Measurements from ENCODE around the gene RMND5B. TPM values are rescaled to one million over a fixed set of nuclear protein-coding genes. Genes with fewer than 3 reads are reported as not detected.

Gene RMND5B
- total and polyA plus RNA-seq, 2 of the 13 experiments (the other 11 are each of a cell fraction or from before 2014, with no cell fraction given), result 18.6 to 20.4 TPM

GRCh38 chr5:178125253-178125906, 5.4 kb upstream of the RMND5B start:
- no peak for FAIRE-seq
- peaks cover 7 to 30% of the 10 kb centered on the region in 2 experiments; a peak in 4 of 5 replicates for H3K27me3 ChIP-seq (ENCODE audit: control insufficient read depth in 1 of 2, insufficient read depth in 2 of 2, low read length in 2 of 2)
- no peak overlapping the region for H3K4me3 ChIP-seq (replicated peaks in 1 of 3; ENCODE audit: insufficient read depth in 1 of 3, low read depth in 2 of 3, low read length in 3 of 3)
- H3K4me2 ChIP-seq (ENCODE audit: low read depth, low read length), result no peak overlapping the region
- no peaks in the 10 kb centered on the region for H3K9me3 ChIP-seq (ENCODE audit: low read length)
- BruUV-seq (replicated peaks), result no TSS peak
- CTCF ChIA-PET (ENCODE audit: low intra/inter-chr PET ratio, low total read pairs), result no interaction called here
- peaks cover 12% of the 10 kb centered on the region; the same call in 1 of the 2 replicates for H3K4me1 ChIP-seq (ENCODE audit: insufficient read depth, low read length)
- H3K27ac ChIP-seq (ENCODE audit: extremely low read length, insufficient read depth, low read length), result no peak overlapping the region
- in situ Hi-C loops (cut with HindIII; ENCODE audit: extremely low pct_ligation_motif_present, low pct_unique_long_range_greater_than_20kb), result no loop called here
- TF ChIP-seq PATZ1 (CRISPR knock-in tag; IDR thresholded peaks at IDR 0.05) (no peak), DPF2 (CRISPR knock-in tag; IDR thresholded peaks at IDR 0.05; ENCODE audit: borderline replicate concordance, low read depth) (no peak), NCOR1 (IDR thresholded peaks at IDR 0.05; ENCODE audit: borderline replicate concordance, low read length) (no peak), ZNF607 (CRISPR knock-in tag; IDR thresholded peaks at IDR 0.05; ENCODE audit: borderline replicate concordance) (no peak), ZBTB33 (CRISPR knock-in tag; IDR thresholded peaks at IDR 0.05) (no peak), ZNF253 (CRISPR knock-in tag; IDR thresholded peaks at IDR 0.05; ENCODE audit: borderline replicate concordance) (no peak), ZZZ3 (CRISPR knock-in tag; IDR thresholded peaks at IDR 0.05; ENCODE audit: borderline replicate concordance) (no peak)
- no peaks in the 10 kb centered on the region for H4K20me1 ChIP-seq (ENCODE audit: insufficient read depth, low read length)
- no peaks in the 10 kb centered on the region for H3K79me2 ChIP-seq (ENCODE audit: insufficient read depth, low read length)
- WGBS (ENCODE audit: low lambda C conversion rate), result 27% methylated on average over 10 of the region's 10 CpGs
- POLR2A ChIA-PET, result no interaction called here
- no peak for DNase-seq (ENCODE audit: low spot score)
- H3K36me3 ChIP-seq (replicated peaks in 1 of 2; ENCODE audit: control insufficient read depth in 1 of 2, insufficient read depth in 2 of 2, low read length in 2 of 2), result no peaks in the 10 kb centered on the region
- intact Hi-C loops (cut with micrococcal nuclease; ENCODE audit: unreplicated experiment), result no loop called here
- no peak overlapping the region for H2AFZ ChIP-seq (ENCODE audit: low read length)
- no peak overlapping the region for H3K9ac ChIP-seq (ENCODE audit: insufficient read depth, low read depth, low read length)
- ATAC-seq, result no peak

Measured in HepG2 (cell line).